Measurements from ENCODE around the gene TEKT2. TPM values are rescaled to one million over a fixed set of nuclear protein-coding genes. Genes with fewer than 3 reads are reported as not detected.

Gene TEKT2
- total RNA-seq, 2 experiments from 2014 or later = 0.22 to 0.33 TPM

- Mint-ChIP-seq H3K27ac (peak overlapping the region; percentile 21), H3K4me3 (no peak overlapping the region), H3K9me3 (no peaks in the 10 kb centered on the region), H3K36me3 (ENCODE audit: low read depth) (no peaks in the 10 kb centered on the region), H3K4me1 (ENCODE audit: low read depth) (peaks cover 36% of the 10 kb centered on the region), H3K27me3 (no peaks in the 10 kb centered on the region)
- no peaks in the 10 kb centered on the region for H3K36me3 ChIP-seq (ENCODE audit: insufficient read depth, low read length)
- ATAC-seq (ENCODE audit: poor library complexity) = no peak
- no peaks in the 10 kb centered on the region for H3K27me3 ChIP-seq (ENCODE audit: control insufficient read depth in 1 of 2, insufficient read depth in 2 of 2, low read length in 2 of 2)
- no peaks in the 10 kb centered on the region for H3K9me3 ChIP-seq (ENCODE audit: control insufficient read depth in 1 of 2, insufficient read depth in 1 of 2, low read length in 2 of 2)
- intact Hi-C loops (cut with DNase I, micrococcal nuclease) = no loop called here
- no peak overlapping the region for H3K27ac ChIP-seq (ENCODE audit: low read depth in 1 of 2, low read length in 2 of 2)
- peaks cover 15% of the 10 kb centered on the region for H3K4me1 ChIP-seq (ENCODE audit: insufficient read depth, low read length)
- CTCF ChIA-PET = no interaction called here
- POLR2A ChIA-PET = no interaction called here
- DNase-seq = no peak
- H3K4me3 ChIP-seq (ENCODE audit: low read length) = no peak overlapping the region
- no peak for TF ChIP-seq CTCF (IDR thresholded peaks at IDR 0.05)
Observed at GRCh38 chr1:36111151-36111550, 27.3 kb downstream of the TEKT2 start.

GRCh38 chr1:36112823-36113222 is 28.9 kb downstream of the TEKT2 start:
- Mint-ChIP-seq H3K27me3 (no peaks in the 10 kb centered on the region), H3K4me1 (ENCODE audit: low read depth) (peaks cover 35% of the 10 kb centered on the region), H3K27ac (no peak overlapping the region)

GRCh38 chr1:36114371-36114770 is 30.5 kb downstream of the TEKT2 start:
- CTCF ChIA-PET = interaction anchor here (0.6 kb wide), 1 partner anchor 463 kb away, joined by 3 read pairs; no protein-coding TSS in a partner anchor
- Histone ChIP-seq H3K9me3 (ENCODE audit: control insufficient read depth in 1 of 2, insufficient read depth in 1 of 2, low read length in 2 of 2) (no peaks in the 10 kb centered on the region), H3K4me3 (ENCODE audit: low read length) (no peak overlapping the region), H3K4me1 (ENCODE audit: insufficient read depth, low read length) (peaks cover 4% of the 10 kb centered on the region), H3K36me3 (ENCODE audit: insufficient read depth, low read length) (no peaks in the 10 kb centered on the region), H3K27ac (ENCODE audit: low read depth in 1 of 2, low read length in 2 of 2) (no peak overlapping the region), H3K27me3 (ENCODE audit: control insufficient read depth in 1 of 2, insufficient read depth in 2 of 2, low read length in 2 of 2) (no peaks in the 10 kb centered on the region)
- no peaks in the 10 kb centered on the region for H3K9me3 Mint-ChIP-seq
- POLR2A ChIA-PET = no interaction called here
- DNase-seq (no peak), ATAC-seq (ENCODE audit: poor library complexity) (no peak)
- H3K27me3 Mint-ChIP-seq = peaks cover 3% of the 10 kb centered on the region
- H3K36me3 Mint-ChIP-seq (ENCODE audit: low read depth) = no peaks in the 10 kb centered on the region
- no peak overlapping the region for H3K27ac Mint-ChIP-seq
- H3K4me1 Mint-ChIP-seq (ENCODE audit: low read depth) = peaks cover 19% of the 10 kb centered on the region
- no peak for TF ChIP-seq CTCF (IDR thresholded peaks at IDR 0.05)
- H3K4me3 Mint-ChIP-seq = no peak overlapping the region
- intact Hi-C loops (cut with DNase I, micrococcal nuclease) = no loop called here

More at GRCh38 chr1:36112823-36113222, 28.9 kb downstream of the TEKT2 start:
- no peaks in the 10 kb centered on the region for H3K27me3 ChIP-seq (ENCODE audit: control insufficient read depth in 1 of 2, insufficient read depth in 2 of 2, low read length in 2 of 2)
- ATAC-seq (ENCODE audit: poor library complexity) (no peak), DNase-seq (no peak)
- POLR2A ChIA-PET = no interaction called here
- no peaks in the 10 kb centered on the region for H3K9me3 ChIP-seq (ENCODE audit: control insufficient read depth in 1 of 2, insufficient read depth in 1 of 2, low read length in 2 of 2)
- Mint-ChIP-seq H3K36me3 (ENCODE audit: low read depth) (no peaks in the 10 kb centered on the region), H3K9me3 (no peaks in the 10 kb centered on the region), H3K4me3 (no peak overlapping the region)
- H3K27ac ChIP-seq (ENCODE audit: low read depth in 1 of 2, low read length in 2 of 2) = no peak overlapping the region
- no peak for TF ChIP-seq CTCF (IDR thresholded peaks at IDR 0.05)
- CTCF ChIA-PET = no interaction called here
- H3K4me3 ChIP-seq (ENCODE audit: low read length) = no peak overlapping the region
- no peaks in the 10 kb centered on the region for H3K36me3 ChIP-seq (ENCODE audit: insufficient read depth, low read length)
- H3K4me1 ChIP-seq (ENCODE audit: insufficient read depth, low read length) = peaks cover 15% of the 10 kb centered on the region
- intact Hi-C loops (cut with DNase I, micrococcal nuclease) = no loop called here

Measured in CD4-positive, alpha-beta T cell (primary cell).